A673 (cell line): ENCODE data around the gene PKD2. TPM values are rescaled to one million over a fixed set of nuclear protein-coding genes. Genes with fewer than 3 reads are reported as not detected.

Source experiments
- BruUV-seq: library from RNA; stranded (reverse); fragments of 400-500 nt; replicated peaks from 2 replicates; lab custom pipeline; 2021; lab: Mats Ljungman, UMichigan
- CTCF ChIA-PET: fragments of 300-600 bp; sonication (Branson Sonifier 250); formaldehyde crosslinking; loops from one replicate; lab custom pipeline; 2022; ENCODE audit warnings: antibody characterized with exemption; lab: Charles Lee
- POLR2A ChIA-PET: fragments of 300-600 bp; sonication (Branson Sonifier 250); formaldehyde crosslinking; loops from one replicate; lab custom pipeline; 2022; ENCODE audit warnings: antibody characterized with exemption; ENCODE audit not compliant: low non-redundant PET; lab: Charles Lee
- DNase-seq: peaks from one replicate; pipeline ENCODE4 v3.0.0-alpha.2; 2015; ENCODE audit warnings: low spot score
- H3K27ac ChIP-seq: fragments of 200-600 bp; sonication (generic); 2 replicates; pipeline ENCODE4 v1.5.1; 2016; ENCODE audit warnings: mixed run types, low read depth, mild to moderate bottlenecking, mixed read lengths, antibody characterized with exemption, low read length; ENCODE audit not compliant: poor library complexity, severe bottlenecking
- H3K27me3 ChIP-seq: fragments of 200-600 bp; sonication (generic); replicated peaks from 2 replicates; pipeline ENCODE4 v1.6.1; 2017; ENCODE audit warnings: mixed run types, low read depth, mild to moderate bottlenecking, mixed read lengths, antibody characterized with exemption, low read length; ENCODE audit not compliant: insufficient read depth, poor library complexity
- H3K36me3 ChIP-seq: fragments of 200-600 bp; sonication (generic); 2 replicates; pipeline ENCODE4 v1.6.1; 2016; ENCODE audit warnings: mixed run types, mild to moderate bottlenecking, mixed read lengths, antibody characterized with exemption, low read length; ENCODE audit not compliant: insufficient read depth, poor library complexity, severe bottlenecking
- H3K4me1 ChIP-seq: fragments of 200-600 bp; sonication (generic); 2 replicates; pipeline ENCODE4 v1.6.1; 2017; ENCODE audit warnings: mixed run types, mild to moderate bottlenecking, mixed read lengths, antibody characterized with exemption, low read length; ENCODE audit not compliant: insufficient read depth, poor library complexity, severe bottlenecking
- H3K4me3 ChIP-seq: fragments of 200-600 bp; sonication (generic); 2 replicates; pipeline ENCODE4 v1.5.1; 2016; ENCODE audit warnings: low read depth, mixed run types, mild to moderate bottlenecking, mixed read lengths, low read length; ENCODE audit not compliant: poor library complexity, severe bottlenecking
- H3K9me3 ChIP-seq: fragments of 200-600 bp; sonication (generic); 2 replicates; pipeline ENCODE4 v1.6.1; 2016; ENCODE audit warnings: mixed run types, low read depth, mild to moderate bottlenecking, mixed read lengths, antibody characterized with exemption, low read length; ENCODE audit not compliant: poor library complexity, severe bottlenecking
- EZH2 ChIP-seq: fragments of 200-600 bp; sonication (generic); IDR thresholded peaks from 2 replicates; pipeline ENCODE4 v1.6.1; 2017; ENCODE audit warnings: borderline replicate concordance, low read depth, mild to moderate bottlenecking, mixed read lengths, antibody characterized with exemption, low read length; ENCODE audit not compliant: poor library complexity, severe bottlenecking
- intact Hi-C: fragments of 100-400 bp; cut with micrococcal nuclease; formaldehyde crosslinking; loops from one replicate; pipeline ENCODE4 v1.10.0; 2022; ENCODE audit not compliant: unreplicated experiment
- total RNA-seq: library from RNA; stranded (reverse); gene quantifications from 2 replicates; pipeline ENCODE4 v1.2.3, GENCODE V29; 2021
- TF ChIP-seq, protein P1 (sequence below): fragments of 300-800, 200-600 bp; sonication (generic); conservative IDR thresholded peaks from 2 replicates; pipeline ENCODE4 v1.5.1; 2017; ENCODE audit warnings: low read depth, mild to moderate bottlenecking, antibody characterized with exemption, low read length, moderate library complexity, mixed read lengths

The PKD2 gene
- total RNA-seq, 1 experiment from 2014 or later, result 10.0 TPM

DNA sequence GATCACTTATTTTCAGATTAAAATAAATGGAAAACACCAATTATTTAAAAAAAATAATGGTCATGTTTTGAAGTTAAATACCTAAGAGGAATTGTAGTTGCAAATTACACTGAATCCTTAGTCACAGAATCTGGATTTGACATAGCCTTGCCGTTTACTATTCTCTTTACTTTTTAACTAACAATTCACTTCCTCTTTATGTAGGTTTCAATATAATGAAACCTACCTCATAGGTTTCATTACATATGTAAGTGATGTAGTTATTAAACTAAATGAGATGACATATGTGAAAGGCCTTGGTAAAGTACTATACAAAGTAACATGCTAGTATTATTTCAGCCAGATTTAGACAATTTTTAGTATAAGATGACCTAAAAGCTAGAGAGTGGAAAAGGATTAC lies 25.4 kb upstream of the PKD2 start:
- Histone ChIP-seq H3K27me3 (no peaks in the 10 kb centered on the region), H3K9me3 (no peaks in the 10 kb centered on the region), H3K4me1 (no peaks in the 10 kb centered on the region), H3K4me3 (no peak overlapping the region), H3K27ac (no peak overlapping the region), H3K36me3 (no peaks in the 10 kb centered on the region)
- ChIA-PET POLR2A (no interaction called here), CTCF (no interaction called here)
- no peak for DNase-seq
- no TSS peak for BruUV-seq
- TF ChIP-seq, protein P1, sequence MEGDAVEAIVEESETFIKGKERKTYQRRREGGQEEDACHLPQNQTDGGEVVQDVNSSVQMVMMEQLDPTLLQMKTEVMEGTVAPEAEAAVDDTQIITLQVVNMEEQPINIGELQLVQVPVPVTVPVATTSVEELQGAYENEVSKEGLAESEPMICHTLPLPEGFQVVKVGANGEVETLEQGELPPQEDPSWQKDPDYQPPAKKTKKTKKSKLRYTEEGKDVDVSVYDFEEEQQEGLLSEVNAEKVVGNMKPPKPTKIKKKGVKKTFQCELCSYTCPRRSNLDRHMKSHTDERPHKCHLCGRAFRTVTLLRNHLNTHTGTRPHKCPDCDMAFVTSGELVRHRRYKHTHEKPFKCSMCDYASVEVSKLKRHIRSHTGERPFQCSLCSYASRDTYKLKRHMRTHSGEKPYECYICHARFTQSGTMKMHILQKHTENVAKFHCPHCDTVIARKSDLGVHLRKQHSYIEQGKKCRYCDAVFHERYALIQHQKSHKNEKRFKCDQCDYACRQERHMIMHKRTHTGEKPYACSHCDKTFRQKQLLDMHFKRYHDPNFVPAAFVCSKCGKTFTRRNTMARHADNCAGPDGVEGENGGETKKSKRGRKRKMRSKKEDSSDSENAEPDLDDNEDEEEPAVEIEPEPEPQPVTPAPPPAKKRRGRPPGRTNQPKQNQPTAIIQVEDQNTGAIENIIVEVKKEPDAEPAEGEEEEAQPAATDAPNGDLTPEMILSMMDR, result no peak
- no peak for TF ChIP-seq EZH2
- intact Hi-C loops, result no loop called here

DNA sequence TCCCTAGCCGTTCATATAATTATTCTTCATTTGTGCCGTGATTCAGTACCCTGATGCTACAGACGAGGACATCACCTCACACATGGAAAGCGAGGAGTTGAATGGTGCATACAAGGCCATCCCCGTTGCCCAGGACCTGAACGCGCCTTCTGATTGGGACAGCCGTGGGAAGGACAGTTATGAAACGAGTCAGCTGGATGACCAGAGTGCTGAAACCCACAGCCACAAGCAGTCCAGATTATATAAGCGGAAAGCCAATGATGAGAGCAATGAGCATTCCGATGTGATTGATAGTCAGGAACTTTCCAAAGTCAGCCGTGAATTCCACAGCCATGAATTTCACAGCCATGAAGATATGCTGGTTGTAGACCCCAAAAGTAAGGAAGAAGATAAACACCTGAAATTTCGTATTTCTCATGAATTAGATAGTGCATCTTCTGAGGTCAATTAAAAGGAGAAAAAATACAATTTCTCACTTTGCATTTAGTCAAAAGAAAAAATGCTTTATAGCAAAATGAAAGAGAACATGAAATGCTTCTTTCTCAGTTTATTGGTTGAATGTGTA lies 24.9 kb upstream of the PKD2 start:
- no peaks in the 10 kb centered on the region for H3K9me3 ChIP-seq
- ChIA-PET POLR2A (no interaction called here), CTCF (no interaction called here)
- H3K36me3 ChIP-seq, result no peaks in the 10 kb centered on the region
- peak; percentile 28 for DNase-seq
- no TSS peak for BruUV-seq
- intact Hi-C loops, result no loop called here
- H3K27ac ChIP-seq, result no peak overlapping the region
- no peaks in the 10 kb centered on the region for H3K4me1 ChIP-seq
- no peak overlapping the region for H3K4me3 ChIP-seq
- no peaks in the 10 kb centered on the region for H3K27me3 ChIP-seq
- TF ChIP-seq, protein P1, result no peak
- TF ChIP-seq EZH2, result no peak

DNA sequence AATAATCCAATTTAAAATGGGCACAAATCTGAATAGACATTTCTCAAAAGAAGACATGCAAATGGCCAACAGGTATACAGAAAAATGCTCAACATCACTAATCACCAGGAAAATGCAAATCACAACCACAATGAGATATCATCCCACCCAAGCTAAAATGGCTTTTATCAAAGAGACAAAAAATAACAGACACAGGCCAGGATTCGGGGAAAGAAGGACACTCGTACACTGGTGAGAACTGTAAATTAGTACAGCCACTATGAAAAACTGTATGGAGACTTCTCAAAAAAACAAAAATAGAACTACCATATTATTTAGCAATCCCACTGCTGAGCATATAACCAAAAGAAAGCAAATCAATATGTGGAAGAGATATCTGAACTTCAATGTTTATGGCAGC lies 23.4 kb upstream of the PKD2 start:
- BruUV-seq, result no TSS peak
- no peaks in the 10 kb centered on the region for H3K9me3 ChIP-seq
- no peaks in the 10 kb centered on the region for H3K4me1 ChIP-seq
- H3K4me3 ChIP-seq, result no peak overlapping the region
- intact Hi-C loops, result no loop called here
- no peaks in the 10 kb centered on the region for H3K36me3 ChIP-seq
- no peak for TF ChIP-seq EZH2
- TF ChIP-seq, protein P1, result no peak
- H3K27me3 ChIP-seq, result no peaks in the 10 kb centered on the region
- CTCF ChIA-PET, result no interaction called here
- H3K27ac ChIP-seq, result no peak overlapping the region
- POLR2A ChIA-PET, result no interaction called here
- no peak for DNase-seq
